Stimulated activated CD4-positive, alpha-beta T cell treated with anti-CD3 and anti-CD28 coated beads, Interleukin-4, amount 100 ng/mL, for 1 hour (primary cell): ENCODE data around the gene RBM43.
A peak's percentile ranks its signal among the peaks of the same experiment; 100 is the strongest.
"Not testable (repeated sequence)": the region's sequence is repeated elsewhere in the genome, so short reads cannot be mapped to it uniquely, and the experiment has no call there.

Experiments used
- DNase-seq: peaks from one replicate; pipeline ENCODE4 v3.0.0-alpha.2; 2020

RBM43 gene

GRCh38 chr2:151267537-151267936 is 5.9 kb upstream of the RBM43 start:
- DNase-seq: no peak

- no peak for DNase-seq
These were observed 4.3 kb upstream of the RBM43 start for GRCh38 chr2:151265991-151266390.

GRCh38 chr2:151264157-151264825 is 2.6 kb upstream of the RBM43 start:
- no peak for DNase-seq

DNA sequence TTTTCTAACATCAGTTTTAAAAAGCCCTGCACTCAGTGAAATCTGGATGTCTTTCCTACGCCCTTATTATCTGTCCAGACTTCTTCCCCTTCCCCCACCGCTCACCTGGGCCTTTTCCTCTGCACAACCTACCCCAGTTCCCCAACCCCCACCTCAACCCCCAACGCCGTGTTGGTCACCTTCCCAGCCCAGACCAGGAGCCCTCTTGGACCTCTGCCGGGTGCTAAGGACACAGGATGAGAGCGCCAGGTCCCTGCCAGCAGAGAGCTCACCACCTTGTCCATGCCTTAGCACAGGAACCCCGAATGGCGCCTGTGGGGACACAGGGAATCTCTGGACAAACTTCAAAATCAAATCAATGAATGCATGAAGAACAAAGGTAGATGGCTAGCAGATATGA is 966 bp upstream of the RBM43 start:
- no peak for DNase-seq

DNA sequence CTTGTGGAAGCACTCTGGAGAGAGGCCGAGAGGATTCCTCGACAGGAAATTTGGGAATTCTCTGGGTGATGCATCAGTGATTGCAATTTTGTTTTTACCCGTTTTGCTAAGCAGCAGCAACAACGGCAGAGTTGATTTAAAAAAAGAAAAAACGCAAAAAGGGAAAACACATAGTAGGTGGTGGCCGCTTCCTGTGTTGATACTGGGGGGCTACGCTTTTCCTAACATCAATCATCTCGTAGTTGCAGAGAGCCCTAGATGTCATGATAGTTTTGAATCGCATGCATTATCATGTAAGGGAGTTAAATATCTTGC is 271 bp upstream of the RBM43 start:
- DNase-seq: no peak

DNA sequence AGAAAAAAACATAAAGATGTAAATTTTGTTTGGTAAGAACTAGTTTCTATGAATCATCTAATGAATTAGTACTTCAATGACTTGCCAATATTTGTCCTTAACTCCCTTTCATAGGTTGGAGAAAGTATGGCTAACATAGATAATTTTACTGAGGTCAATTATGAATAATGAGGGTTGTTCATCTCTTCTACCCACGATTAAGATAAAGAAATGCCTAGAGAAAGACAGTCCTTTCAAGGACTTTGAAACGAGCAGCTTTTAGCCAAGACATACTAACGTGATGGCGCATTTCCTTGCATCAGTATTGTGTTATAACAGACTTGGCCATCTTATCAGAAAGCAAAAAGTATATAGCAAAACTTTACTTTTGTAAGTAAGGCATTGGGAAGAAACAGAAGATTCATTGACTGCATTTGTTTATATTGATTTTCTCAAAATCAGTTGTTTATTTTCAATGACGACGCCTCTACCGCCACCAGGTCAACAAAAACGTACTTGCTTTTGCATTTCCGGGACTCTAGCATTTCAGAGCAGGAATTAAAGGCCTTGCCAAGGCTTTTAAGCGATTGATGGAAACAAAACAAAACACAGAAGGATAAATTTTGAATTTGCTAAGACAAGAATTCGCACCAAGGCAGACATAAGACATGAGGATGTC is 961 bp downstream of the RBM43 start:
- DNase-seq: no peak

DNA sequence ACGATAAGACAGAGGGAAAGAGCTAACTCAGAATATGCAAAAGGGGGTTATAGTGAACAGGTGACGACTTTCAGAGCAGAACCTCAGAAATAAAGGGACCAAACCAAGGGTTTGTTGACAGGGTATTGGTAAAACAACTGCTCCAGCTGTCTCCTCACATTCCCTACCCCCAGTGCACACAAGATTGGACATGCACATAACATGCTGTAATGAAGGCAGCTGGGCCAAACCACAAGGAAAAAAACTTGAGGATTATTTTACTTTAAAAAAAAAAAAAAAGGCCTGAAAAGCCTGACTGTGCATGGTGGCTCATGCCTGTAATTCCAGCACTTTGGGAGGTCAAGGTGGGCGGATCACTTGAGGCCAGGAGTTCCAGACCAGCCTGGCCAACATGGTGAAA is 3.5 kb downstream of the RBM43 start:
- no peak for DNase-seq

DNA sequence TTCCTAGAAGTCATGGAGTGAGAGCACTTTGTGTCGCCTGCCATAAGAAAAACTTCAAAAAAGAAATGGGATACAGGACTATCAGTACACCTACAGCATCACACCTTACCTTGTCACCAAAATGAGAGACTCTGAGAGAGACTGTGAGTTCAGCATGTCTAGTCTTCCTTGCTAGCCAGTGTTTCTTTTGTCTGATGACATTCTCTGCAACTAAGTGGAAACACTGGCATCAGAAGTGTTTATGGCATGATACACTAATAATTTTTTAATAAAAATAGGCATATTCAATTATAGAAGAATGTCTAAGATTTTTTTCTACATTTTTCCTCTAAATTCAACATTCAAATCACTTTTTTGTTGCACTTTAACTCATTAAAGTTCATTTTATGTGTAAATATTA is 9.0 kb downstream of the RBM43 start:
- no peak for DNase-seq

DNA sequence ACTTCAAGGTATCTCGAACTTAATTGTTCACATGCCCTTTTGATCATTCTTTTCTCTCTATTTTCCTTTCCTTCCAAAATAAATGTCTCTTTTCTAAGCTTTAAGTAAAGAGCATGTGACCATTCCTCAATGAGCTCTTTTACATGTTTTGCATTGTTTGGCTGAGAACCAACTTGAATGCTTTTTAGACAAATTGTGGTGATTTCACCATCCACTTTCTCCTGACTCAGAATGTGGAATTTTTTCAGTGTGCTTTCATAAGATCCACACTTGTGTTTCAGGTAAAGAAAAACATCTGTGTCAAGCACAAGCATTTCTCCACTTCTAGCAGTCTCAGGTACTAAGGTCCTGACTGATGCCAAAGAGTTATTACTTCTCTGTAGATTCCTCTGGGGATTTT is 10.7 kb downstream of the RBM43 start:
- DNase-seq: no peak

DNA sequence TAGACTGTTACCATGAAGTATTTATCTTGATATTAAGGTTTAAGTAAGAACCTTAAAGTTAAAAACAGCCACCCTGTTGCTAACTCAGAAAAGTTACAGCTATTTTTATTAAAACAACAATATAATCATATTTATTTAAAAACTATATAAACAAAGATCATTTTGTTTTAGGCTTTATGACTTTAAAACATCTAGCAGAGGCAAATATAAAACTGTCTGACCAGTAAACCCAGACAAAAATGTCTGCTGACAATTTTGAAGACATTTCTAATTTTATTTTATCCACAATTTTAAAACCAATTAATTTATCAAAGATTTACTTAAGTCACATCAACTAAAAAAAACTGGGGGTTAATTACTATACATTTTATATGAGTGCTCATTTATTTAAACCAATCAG is 14.2 kb downstream of the RBM43 start:
- DNase-seq: no peak

GRCh38 chr2:151246152-151246551 is 15.5 kb downstream of the RBM43 start:
- DNase-seq: no peak

DNA sequence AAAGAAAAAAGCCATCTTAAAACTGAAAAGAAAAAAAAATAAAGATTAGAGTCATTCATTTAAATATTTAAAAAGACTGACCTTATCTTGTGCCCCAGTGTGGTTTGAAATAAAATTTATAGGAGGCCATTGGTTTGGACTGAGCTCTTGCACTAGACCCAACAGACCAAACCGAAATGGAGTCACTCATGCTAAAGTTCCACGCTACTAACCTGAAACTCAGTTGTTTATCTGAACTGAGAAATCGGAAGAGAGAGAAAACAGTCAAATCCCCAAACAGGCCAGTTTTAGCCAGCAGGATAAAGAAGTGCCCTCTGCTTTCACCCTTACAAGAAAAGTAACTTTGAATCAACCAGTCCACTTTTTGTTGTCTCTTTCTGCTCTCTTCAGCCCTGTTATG is 18.2 kb downstream of the RBM43 start:
- no peak for DNase-seq

DNA sequence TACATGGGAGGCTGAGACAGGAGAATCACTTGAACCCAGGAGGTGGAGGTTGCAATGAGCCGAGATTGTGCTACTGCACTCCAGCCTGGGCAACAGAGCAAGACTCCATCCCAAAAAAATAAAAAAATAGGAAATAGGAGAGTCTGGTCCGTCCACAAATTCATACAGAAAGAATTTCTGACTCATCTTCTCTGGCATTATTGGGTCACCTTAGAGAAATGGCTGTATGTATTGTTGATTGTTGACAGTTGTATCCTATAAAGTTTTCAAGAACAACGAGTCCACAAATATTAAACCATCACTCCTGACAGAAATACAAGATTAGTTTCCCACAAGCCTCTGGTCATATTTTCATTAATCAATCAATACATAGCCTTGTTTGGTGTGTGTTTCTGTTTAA is 20.4 kb downstream of the RBM43 start:
- no peak for DNase-seq

- DNase-seq: no peak
These were observed 21.2 kb downstream of the RBM43 start for GRCh38 chr2:151240433-151240832.

- DNase-seq: no peak
These were observed 22.0 kb downstream of the RBM43 start for GRCh38 chr2:151239624-151240023.

- DNase-seq: peak; percentile 13
These were observed 22.9 kb downstream of the RBM43 start for GRCh38 chr2:151238527-151239487.

DNA sequence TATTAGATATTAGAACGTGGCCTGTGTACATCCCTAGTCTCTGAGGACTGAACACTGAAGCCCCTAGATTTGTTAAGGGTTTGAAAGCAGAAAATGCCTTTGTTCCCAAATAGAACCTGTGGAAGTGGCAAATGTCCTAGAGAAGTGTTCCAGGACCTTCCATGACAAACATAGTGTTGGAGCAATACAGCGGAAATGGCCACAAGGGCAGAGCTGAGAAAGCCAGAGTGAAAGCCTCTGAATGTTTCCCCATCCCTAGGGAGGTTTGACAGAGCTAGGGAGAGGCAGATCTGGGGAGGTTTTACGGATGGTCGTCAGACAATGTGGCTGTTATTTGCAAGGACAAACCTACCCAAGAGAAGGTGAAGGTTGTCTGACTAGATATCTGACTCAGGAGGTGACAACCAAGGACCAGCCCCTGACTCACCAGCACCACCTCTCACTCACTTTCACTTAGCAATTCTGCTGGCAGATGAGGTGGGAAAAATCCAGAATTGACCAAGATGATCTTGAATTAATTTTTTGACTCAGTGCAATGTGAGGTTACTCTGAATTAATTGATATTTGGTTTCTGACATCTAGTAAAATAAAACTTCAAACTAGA is 24.1 kb downstream of the RBM43 start:
- no peak for DNase-seq

- not testable (repeated sequence) for DNase-seq
These were observed 27.9 kb downstream of the RBM43 start for GRCh38 chr2:151233760-151234159.

DNA sequence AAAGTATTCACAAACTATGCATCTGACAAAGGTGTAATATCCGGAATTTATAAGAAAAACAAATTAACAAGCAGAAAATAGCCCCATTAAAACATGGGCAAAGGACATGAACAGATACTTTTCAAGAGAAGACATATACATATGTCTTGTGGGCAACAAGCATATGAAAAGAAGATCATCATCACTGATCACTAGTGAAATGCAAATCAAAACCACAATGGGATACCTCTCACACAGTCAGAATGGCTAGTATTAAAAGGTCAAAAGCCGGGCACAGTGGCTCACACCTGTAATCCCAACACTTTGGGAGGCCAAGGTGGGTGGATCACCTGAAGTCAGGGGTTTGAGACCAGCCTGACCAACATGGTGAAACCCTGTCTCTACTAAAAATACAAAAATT is 28.4 kb downstream of the RBM43 start:
- not testable (repeated sequence) for DNase-seq

DNA sequence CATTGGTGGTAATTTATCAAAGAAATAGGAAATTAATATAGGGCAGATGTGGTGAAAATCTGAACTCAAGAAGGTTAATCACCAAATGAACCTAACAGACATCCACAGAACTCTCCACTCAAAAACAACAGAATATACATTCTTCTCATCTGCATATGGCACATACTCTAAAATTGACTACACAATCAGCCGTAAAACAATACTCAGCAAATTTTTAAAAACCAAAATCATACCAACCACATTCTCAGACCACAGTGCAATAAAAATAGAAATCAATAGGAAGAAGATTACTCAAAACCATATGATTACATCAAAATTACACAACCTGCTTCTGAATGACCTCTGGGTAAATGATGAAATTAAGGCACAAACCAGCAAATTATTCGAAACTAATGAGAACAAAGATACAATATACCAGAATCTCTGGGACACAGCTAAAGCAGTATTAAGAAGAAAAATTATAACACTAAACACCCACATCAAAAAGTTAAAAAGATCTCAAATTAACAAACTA is 31.0 kb downstream of the RBM43 start:
- DNase-seq: no peak

DNA sequence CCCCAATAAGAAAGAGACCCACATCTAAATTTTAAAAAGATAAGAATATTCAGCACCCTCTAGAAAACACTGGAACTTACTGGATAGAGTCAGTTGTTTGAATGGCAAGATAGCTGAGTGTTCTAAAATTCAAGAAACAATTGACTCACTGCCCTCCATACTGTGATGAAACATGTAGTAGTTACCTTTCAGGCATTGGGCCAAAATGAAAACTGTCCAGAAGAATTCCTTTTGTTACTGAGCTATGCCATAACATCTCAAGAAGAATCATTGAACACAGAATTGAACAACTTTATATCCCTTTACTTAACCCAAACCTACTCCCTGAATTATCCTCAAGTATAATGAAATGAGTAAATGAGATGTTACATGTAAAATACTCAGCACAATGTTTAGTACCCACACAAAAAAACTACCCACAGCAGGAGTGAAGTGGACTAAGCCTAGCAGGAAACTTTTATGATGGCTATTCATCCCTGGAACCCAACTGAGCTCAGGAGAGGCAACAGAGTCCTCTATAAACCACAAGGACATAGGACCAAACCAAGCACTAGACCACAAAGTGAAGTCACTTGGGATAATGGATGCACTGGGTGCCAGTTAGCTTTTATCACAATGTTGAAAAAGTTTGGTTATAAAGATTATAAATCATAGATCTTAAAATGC is 32.7 kb downstream of the RBM43 start:
- no peak for DNase-seq

GRCh38 chr2:151217343-151217742 is 44.3 kb downstream of the RBM43 start:
- no peak for DNase-seq

- DNase-seq: no peak
These were observed 54.6 kb downstream of the RBM43 start for GRCh38 chr2:151207100-151207499.
